Measurements from ENCODE around the gene GPNMB.

DNA sequence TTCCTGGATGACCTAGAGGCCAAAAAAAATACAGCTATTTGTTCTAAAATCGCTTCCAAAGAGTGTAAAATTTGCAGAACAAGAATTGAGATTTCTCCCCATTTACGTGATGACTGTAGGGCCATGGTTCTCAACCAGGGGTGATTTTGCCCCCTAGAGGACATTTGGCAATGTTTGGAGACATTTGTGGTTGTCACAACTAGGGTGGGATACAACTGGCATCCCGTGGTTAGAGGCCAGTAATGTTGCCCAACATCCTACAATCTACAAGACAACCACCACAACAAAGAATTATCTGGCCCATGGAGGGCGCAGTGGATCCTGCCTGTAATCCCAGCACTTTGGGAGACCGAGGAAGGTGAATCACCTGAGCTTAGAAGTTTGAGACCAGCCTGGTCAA lies 29.8 kb downstream of the GPNMB start:
- no peak; the same call in 1 of the 2 replicates for TF ChIP-seq CTCF (conservative IDR thresholded peaks at IDR 0.05; ENCODE audit: low read depth, low read length)
- no peak for TF ChIP-seq POLR2A (IDR thresholded peaks at IDR 0.05; ENCODE audit: low read depth, low read length)
